LHCN-M2 (cell line): Measurements from ENCODE around the gene STON1. TPM values are rescaled to one million over a fixed set of nuclear protein-coding genes. Genes with fewer than 3 reads are reported as not detected.
"Not testable (repeated sequence)": the region's sequence is repeated elsewhere in the genome, so short reads cannot be mapped to it uniquely, and the experiment has no call there.

Source experiments
- DNase-seq: peaks from one replicate; pipeline ENCODE4 v3.0.0-alpha.2; 2012; ENCODE audit warnings: low read depth
- polyA plus RNA-seq: library from polyadenylated mRNA; unstranded; fragments of >200 nt; gene quantifications from one replicate; pipeline ENCODE4 v1.2.1, GENCODE V29; 2012; ENCODE audit warnings: missing spikeins
- total RNA-seq: library from RNA; depleted of rRNA; stranded (reverse); fragments of >200 nt; gene quantifications from 2 replicates; pipeline ENCODE4 v1.2.3, GENCODE V29; 2014; rRNA removed

STON1 gene, protein sequence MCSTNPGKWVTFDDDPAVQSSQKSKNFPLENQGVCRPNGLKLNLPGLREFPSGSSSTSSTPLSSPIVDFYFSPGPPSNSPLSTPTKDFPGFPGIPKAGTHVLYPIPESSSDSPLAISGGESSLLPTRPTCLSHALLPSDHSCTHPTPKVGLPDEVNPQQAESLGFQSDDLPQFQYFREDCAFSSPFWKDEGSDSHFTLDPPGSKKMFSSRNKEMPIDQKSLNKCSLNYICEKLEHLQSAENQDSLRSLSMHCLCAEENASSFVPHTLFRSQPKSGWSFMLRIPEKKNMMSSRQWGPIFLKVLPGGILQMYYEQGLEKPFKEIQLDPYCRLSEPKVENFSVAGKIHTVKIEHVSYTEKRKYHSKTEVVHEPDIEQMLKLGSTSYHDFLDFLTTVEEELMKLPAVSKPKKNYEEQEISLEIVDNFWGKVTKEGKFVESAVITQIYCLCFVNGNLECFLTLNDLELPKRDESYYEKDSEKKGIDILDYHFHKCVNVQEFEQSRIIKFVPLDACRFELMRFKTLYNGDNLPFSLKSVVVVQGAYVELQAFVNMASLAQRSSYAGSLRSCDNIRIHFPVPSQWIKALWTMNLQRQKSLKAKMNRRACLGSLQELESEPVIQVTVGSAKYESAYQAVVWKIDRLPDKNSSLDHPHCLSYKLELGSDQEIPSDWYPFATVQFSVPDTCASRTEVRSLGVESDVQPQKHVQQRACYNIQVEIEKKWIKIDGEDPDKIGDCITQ
- total RNA-seq, result 3.4 and 5.0 TPM in 2 replicates
- 2.1 TPM for polyA plus RNA-seq

DNA sequence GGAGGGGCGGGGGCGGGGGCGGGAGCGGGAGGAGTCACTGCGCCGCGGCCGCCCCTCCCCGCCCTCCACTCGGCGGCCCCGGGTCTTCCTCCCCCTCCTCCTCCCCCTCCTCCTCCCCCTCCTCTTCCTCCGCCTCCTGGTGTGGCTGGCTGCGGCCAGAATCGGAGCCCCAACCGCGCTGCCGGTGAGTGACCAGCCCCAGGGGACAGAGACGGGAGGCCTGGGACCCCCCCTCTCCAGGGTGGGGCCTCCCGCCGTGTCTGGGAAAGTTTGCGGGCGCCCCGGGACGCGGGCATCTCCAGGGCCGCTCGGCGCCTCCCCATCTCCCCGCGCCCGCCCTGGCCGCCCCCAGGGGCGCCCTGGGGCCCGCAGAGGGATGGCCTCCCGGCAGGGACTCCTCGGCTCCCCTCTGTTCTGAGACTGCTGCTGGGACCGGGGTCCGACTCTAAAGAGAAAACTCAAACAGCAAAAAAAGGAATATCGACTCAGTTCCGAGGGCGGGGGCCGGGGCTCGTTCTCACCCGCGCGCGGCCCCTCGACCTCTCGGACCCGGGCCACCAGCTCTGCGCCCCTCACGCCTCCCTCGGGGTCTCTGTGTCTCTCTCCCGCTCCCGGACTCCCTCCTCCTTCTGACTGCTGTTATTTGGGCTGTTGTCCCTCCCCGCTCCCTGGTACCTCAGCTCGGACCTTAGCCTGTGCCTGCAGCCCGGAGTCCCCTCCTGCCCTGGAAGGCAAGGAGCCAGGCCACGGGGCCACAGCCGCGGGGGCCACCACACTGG, at the start of gene STON1:
TSS of gene STON1 (plus strand) at position 122 of the 779 bp plus-strand sequence. CDS start 50,480 bp downstream, outside the sequence.
- peak; percentile 27 for DNase-seq

DNA sequence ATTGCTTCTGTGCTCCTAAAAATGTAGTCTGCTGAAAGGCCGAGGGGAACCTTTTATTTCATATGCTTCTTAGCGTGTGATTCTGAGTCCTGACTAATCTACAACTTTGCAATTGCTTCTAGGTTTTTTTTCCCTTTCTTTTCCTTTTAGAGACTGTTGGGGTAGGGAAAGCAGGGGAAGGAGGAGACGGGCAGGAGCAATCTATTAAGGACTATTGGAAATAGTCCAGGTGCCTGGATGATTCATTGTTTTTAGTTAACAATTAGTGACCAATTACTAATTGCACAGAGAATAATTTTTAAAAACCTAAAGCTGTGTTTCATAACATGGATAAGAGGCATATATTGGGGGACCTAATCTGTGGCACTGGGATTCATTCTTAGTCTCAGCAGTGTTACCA, 49.4 kb upstream of the STON1 start:
- no peak for DNase-seq

DNA sequence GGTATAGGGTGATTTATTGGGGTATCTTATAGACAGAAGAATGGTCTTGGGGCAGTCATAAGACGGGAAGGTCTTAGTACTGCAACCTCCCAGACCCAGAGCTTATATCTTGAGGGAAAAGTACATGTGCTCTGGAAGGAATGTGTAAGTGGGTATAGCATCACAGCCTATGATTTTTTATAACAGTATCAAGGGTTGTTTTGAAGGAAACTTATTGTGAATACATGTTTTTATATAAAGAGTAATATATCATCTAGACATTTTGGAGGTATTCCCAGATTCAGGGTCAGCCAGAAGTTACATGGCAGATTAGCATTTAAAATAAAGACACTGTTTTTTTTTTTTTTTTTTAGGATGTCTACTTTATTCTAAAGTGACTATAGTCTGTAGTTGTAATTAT, 47.6 kb upstream of the STON1 start:
- no peak for DNase-seq

DNA sequence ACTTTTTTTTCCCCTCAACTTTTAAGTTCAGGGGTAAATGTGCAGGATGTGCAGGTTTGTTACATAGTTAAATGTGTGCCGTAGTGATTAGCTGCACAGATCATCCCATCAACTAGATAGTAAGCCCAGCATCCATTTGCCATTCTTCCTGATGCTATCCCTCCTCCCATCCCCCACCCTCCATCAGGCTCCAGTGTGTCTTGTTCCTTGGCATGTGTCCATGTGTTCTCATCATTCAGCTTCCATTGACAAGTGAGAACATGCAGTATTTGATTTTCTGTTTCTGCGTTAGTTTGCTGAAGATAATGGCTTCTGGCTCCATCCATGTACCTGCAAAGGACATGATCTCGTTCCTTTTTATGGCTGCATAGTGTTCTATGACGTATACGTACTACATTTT, 47.2 kb upstream of the STON1 start:
- no peak for DNase-seq

DNA sequence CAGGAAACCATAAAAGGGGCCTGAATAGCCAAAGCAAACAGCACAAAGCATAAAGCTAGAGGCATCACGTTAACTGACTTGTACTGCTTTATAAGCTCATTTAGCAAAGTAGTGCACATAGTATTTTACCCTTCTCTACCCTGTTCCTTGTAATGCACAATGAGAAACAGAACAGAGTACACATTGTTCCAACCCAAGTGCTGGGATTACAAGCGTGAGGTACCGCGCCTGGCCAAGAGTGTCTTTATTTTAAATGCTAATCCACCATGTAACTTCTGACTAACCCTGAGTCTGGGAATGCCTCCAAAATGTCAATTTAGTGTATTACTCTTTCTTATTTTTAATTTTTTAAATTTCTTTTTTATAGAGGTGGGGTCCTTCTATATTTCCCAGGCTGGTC, 46.4 kb upstream of the STON1 start:
- DNase-seq, result no peak

DNA sequence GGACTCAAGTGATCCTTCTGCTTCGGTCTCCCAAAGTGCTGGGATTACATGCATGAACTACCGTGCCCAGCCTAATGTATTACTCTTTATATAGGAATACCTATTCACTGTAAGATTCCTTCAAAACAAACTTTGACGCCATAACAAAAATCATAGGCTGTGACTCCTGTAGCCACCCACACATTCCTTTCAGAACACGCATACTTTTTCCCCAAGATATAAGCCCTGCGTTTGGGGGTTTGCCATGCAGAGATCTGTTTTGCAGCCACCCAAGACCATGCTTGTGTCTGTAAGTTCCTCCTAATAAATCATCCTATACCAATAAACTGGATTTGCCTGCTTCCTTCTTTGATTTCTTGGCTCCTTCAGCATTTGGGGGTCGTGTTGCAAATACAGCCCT, 46.0 kb upstream of the STON1 start:
- DNase-seq, result no peak

DNA sequence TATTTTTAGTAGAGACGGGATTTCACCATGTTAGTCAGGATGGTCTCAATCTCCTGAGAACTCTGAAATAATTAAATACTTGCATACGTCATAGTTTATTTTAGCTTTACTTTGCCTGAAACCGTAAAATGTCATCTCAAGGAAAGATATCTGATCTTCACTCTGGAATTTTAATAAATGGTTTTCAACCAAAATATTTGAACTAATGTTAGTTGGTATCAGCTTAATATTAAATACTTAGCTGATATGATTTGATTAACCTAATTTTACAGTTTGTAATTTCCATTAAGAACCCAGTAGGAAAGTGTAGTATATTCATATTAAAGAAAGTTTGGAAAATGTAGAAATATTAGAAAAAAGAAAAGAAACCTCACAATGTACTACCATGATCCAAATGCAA, 41.4 kb upstream of the STON1 start:
- no peak for DNase-seq

DNA sequence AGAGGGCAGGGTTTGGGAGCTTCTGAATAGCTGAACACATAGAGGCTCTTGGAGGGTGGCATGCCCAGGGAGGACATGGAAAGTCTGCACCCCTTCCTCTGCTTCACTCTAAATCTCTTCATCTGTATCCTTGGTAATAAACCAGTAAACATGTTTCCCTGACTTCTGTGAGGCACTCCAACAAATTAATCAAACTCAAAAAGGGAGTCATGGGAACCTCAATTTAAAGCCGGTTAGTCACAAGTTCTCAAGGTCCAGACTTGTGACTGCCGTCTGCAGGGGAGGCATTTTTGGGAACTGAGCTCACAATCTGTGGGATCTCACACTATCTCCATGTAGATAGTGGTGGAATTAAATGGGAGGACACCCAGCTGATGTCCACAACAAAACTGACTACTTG, 33.1 kb upstream of the STON1 start:
- peak; percentile 35 for DNase-seq

DNA sequence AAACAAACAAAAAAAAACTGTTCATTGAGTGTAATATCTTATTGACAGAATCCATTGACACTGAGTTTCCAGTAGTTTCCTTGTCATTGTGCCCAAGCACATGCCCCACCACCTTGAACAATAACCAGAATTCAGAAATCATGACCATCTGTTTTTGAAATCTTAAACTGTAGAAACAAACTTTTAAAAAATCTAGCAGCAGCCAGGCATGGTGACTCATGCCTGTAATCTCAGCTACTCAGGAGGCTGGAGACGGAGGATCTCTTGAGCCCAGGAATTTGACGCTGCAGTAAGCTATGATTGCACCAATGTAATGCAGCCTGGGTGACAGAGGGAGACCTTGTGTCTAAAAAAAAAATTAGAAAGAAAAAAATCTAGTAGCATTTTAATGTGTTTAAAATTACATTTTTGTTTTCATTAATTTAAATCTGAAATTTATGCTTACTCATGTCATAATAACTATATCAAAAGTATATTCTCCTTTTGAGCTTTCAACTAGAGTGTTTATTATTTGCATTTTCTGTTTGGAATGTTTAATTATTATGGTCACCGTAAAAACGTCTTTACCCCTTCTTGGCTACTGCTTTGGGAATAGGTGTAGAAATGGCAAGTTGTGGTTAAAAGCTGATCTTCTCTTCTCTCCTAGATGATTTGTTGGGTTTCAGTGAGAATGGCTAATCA, 25.2 kb upstream of the STON1 start:
- peak; percentile 69 for DNase-seq

DNA sequence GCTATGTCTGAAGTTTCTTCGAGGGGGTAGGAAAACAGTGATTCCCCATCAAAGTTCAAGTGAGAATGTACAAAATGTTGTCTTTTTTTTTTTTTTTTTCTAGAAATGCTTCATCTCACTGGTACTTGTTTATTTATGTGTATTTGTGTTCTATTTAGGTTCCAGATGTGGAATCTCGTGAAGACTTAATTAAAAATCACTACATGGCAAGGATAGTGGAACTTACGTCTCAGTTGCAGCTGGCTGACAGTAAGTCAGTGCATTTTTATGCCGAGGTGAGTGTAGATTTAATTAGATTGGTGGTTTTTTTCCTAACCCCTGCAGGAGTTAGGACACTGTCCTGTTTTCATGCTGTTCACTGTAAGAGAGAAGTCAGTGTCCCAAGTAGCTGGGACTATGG, 22.8 kb upstream of the STON1 start:
- no peak for DNase-seq

DNA sequence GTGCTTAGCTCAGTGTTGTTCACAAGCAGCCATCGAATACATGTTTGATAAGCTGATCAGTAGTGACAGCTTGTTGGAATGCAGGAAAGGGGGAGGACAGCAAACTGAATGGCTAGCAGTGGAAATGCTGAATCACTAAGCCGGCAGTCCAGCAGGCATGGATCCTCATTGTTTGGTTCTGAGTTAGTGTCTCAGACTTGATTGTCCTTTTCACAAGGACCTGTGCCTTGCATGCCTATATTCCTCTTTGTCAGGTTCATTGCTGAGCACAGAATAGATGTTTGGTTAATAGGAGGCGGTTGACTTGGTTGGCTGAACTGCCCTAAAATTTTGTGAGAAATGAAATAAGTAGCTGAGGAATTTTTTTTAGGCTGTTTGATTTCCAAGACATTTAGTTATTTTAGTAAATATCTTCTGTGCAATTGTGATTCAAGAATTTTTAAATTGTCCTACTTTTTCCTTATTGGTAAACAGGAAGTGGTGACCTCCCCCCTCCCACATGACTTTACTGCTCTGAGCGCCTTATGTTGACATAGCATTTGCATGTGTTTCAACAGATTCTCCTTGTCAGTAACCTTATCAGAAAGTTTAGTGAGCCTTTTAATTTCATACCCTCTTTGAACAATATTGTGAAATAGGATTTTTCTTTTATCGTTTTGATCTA, 21.4 kb upstream of the STON1 start:
- peak; percentile 34 for DNase-seq

DNA sequence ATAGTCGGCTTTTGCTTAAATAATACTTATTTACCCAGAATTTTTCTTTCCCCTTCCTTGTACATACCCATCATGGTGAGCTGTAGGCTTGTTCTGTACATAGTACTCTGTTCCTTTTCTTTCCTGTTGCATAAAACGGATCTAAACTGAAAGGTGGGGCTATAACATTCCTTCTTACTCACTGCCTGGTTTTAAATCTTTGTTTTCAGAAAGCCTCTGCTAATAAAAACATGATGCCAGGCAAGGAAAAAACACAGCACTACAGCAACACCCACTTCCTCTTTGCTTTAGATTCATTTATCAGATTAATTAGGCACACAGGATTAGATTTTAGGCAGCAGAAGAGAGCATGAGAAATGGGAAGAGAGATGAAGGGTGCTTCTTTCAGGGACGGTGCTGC, 19.6 kb upstream of the STON1 start:
- peak; percentile 62 for DNase-seq

DNA sequence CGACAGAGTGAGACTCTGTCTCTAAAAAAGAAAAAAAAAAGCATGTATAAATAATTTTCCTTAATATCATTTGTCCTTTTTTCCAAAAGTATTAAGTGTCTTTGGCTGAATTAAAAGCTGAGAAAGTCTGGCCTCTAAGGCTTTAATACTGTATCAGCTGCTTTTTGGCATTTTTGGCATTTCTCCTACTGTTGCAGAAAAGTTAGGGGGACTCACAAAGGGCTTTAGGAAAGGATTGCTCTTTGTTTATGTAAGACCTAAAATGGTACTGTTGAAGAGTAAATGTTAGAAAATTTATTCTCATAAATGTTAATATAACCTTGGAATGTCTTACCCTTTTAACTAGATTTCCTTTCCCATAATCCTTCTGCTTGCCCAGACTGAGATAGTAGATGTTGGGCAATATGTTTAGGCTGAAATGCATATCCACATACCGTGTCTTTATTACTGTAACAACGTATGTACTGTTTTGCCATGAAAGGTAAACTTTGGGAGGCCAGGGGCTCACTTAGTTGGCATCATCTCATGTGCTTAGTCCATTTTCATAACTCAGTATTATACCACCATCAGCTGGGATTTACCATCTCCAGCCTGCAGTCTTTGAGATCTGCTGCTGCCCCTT, 18.0 kb upstream of the STON1 start:
- DNase-seq, result no peak

DNA sequence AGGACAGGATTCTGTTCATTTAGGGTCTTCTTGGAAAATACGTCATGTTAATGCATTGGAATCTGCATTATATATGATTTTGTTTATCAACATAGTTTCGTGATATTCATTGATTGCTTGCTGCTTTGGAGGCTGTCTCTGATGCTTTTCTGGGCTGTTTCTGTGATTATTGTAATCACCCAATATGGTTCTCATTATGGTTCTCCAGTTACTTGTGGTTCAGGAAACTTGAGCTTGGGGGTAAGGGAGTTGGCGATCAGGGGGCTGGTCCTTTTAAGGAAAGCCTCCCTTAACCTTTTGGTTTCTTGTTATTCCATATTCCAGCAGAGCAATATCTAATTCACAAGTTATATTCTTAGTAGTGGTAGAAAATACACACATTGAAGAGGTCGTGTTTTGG, 17.4 kb upstream of the STON1 start:
- no peak for DNase-seq

DNA sequence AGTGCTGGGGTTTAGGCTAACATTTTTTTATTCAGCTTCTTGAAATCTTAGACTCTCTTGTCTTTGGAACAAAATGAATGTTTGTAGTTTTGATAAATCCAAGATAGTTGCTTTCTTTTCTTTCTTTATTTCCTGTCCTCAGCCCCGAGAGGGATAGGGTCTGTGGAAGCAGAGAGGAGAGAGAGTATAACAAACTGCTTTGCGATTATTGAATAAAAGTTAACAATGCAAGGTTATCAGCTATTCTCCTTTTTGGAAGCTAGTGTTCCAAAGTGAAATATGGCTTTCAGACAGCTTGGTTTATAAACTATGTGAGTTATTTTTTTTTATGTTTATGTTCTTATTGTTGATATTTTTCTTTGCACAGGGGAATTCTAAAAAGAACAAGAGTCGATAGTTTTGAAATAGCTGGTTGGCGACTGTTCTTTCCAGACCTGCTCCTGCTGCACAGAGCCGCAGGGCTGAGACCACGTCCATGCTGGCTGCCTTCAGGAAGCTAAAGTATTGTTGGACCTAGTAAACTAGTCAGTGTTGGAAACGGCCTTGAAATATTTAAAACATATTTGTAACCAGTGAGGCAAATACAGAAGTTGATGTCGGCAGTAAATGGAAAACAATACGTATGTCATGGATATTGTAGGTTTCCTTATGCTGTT, 15.5 kb upstream of the STON1 start:
- DNase-seq, result no peak

DNA sequence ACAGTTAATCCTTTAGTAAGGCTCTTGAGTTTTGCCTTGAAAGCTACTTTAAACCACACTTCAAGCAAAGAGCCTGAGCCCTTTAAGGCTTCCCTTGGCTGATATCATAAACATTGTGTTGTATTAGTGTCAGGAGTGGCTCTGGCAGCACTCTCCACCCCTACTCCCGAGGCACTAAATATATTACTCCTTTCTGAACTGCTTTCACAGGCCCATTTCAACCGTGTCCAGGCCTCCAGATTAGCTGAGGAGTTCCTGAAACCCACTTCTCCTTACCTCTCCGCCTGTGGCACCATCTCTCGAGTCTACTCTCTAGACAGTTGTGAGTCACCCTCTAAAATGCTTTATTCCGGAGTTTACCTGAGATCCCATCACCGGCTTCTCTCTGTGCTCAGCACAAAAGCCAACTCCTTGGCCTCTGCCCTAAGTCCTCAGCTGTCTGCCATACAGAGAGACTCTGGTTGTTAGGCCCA, 14.4 kb upstream of the STON1 start:
- no peak for DNase-seq

DNA sequence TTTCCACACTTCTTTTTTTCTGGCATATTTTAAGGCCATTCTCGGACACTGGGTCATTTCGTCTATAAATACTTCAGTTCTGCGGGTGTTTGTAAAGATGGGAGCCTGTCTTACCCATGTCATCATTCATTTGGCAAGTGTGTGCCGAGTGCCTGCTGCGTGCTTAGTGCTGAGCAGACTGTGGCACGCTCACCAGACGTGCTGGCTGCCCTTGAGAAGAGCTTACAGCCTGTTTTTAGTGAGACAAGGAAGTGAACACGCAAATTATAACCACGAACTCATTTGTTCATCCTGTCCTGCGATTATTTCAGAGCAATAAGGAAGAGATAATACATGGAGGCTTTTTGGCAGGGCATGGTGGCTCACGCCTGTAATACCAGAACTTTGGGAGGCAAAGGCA, 10.4 kb upstream of the STON1 start:
- no peak for DNase-seq

DNA sequence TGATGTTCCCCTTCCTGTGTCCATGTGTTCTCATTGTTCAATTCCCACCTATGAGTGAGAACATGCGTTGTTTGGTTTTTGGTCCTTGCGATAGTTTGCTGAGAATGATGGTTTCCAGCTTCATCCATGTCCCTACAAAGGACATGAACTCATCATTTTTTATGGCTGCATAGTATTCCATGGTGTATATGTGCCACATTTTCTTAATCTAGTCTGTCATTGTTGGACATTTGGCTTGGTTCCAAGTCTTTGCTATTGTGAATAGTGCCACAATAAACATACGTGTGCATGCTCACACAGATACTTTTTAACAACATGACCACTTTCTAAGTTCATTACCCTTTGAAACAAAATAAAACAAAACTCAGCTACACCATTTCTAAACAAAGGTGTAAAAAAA, 5.2 kb upstream of the STON1 start:
- not testable (repeated sequence) for DNase-seq

DNA sequence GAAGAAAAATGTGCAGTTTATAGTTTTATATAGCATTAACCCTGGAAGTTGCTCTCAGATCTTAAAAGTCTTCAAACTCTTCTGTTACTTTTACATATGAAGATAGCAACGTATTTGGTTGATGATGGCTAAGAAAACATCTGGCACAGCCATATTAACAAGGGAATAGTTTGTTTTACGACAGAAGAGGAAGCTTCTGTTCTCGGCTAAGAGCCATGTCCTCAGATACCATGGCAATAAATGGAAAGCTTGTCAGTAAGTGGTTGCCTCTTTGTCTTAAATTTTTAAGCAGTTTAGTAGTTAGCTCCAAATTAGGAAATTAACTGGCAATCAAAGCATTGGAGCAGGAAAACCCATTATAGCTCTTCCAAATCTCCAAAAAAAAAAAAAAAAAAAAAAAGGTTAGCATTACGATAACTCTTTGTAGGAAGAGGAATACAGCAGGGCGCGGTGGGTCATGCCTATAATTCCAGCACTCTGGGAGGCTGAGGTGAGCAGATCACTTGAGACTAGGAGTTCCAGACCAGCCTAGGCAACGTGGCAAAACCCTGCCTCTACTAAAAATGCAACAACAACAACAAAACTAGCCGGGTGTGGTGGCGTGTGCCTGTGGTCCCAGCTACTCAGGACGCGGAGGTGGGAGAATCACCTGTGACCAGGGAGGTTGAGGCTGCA, 4.5 kb upstream of the STON1 start:
- no peak for DNase-seq
